H1 (cell line): ENCODE results near the gene ACSF3. TPM values are rescaled to one million over a fixed set of nuclear protein-coding genes. Genes with fewer than 3 reads are reported as not detected.

Experiments
- SAP30 ChIP-seq: fragments of 300-600 bp; sonication (generic); IDR thresholded peaks from 2 replicates; pipeline ENCODE4 v1.7.1; 2012; ENCODE audit warnings: low read length, moderate library complexity, mild to moderate bottlenecking, inconsistent platforms; ENCODE audit not compliant: insufficient read depth, insufficient replicate concordance
- polyA plus RNA-seq, 7 experiments: library from polyadenylated mRNA; depleted of rRNA in 3 of 7; stranded (reverse) in 5 of 7; unstranded in 2 of 7; fragments of >200 nt in 5 of 7; fragments of 200-250 nt in 2 of 7; gene quantifications; 1 replicate in 5 of 7; 2 replicates in 1 of 7; 4 replicates in 1 of 7; pipeline versions ENCODE4 v1.2.1 to v1.2.3, GENCODE V29; 2011 to 2013; ENCODE audit warnings: missing spikeins in 2 of 7, mixed read lengths in 2 of 7
- total RNA-seq: library from RNA; stranded (reverse); fragmentation: NEBNext Ultra II Directional; extraction: Animal tissue kit (Norgen Biotek cat#: 25700); gene quantifications from 2 replicates; pipeline ENCODE4 v1.2.1, GENCODE V29; 2021

Gene ACSF3
- total and polyA plus RNA-seq, 2 of the 8 experiments (the other 6 are each of a cell fraction or from before 2014, with no cell fraction given), result 15.6 to 22.9 TPM

DNA sequence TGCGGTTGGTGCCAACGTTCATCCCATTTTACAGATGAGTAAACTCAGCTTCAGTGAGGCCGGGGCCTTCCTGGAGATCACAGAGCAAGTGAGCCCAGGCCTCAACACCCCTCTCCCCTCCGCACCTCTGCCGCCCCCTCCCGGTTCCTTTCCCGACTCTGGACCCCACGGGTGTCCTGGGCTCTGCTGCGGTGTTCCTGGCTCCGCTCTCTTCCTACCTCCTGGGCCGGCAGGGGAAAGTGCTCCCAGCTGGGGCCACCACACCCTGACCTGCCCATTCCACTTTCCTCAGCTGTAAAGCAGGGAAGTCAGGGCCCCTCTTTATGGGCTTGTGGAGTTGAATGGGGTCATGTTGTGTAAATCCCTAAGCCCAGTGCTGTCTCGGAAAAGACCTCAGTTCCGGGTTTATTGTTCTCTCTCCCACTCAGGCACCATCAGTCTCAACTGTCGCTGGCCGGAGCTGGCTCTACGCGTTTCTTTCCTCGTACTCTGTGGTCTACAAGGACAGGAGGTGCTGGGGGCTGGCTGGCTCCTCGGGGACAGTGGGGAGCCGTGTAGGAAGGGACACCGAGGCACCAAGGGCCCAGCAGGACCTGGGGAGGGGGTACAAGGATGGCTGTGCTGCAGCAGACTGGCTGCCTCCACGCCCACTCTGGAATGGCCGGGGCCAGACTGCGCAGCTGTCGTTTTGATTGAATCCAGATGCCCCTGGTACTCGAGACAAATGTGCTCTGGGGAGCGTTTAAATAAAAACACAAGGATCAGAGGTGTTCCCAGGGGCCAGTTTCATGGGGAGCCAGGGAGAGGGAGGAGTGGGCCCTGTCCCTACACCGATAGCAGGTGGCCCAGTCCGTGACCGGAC, 21.7 kb upstream of the ACSF3 start (continued):
- TF ChIP-seq SAP30, result no peak
